Measurements from ENCODE around the gene CDK2AP2.
"Not testable (repeated sequence)": the region's sequence is repeated elsewhere in the genome, so short reads cannot be mapped to it uniquely, and the experiment has no call there.

GRCh38 chr11:67485873-67486361 is 22.0 kb downstream of the CDK2AP2 start:
- not testable (repeated sequence) for TF ChIP-seq POLR2A, POLR2AphosphoS5 (IDR thresholded peaks at IDR 0.05)
- TF ChIP-seq, protein P1, sequence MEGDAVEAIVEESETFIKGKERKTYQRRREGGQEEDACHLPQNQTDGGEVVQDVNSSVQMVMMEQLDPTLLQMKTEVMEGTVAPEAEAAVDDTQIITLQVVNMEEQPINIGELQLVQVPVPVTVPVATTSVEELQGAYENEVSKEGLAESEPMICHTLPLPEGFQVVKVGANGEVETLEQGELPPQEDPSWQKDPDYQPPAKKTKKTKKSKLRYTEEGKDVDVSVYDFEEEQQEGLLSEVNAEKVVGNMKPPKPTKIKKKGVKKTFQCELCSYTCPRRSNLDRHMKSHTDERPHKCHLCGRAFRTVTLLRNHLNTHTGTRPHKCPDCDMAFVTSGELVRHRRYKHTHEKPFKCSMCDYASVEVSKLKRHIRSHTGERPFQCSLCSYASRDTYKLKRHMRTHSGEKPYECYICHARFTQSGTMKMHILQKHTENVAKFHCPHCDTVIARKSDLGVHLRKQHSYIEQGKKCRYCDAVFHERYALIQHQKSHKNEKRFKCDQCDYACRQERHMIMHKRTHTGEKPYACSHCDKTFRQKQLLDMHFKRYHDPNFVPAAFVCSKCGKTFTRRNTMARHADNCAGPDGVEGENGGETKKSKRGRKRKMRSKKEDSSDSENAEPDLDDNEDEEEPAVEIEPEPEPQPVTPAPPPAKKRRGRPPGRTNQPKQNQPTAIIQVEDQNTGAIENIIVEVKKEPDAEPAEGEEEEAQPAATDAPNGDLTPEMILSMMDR (IDR thresholded peaks at IDR 0.05): not testable (repeated sequence)

All from breast epithelium (tissue), 3 donors.